Measurements from ENCODE around the gene SMPD2. TPM values are rescaled to one million over a fixed set of nuclear protein-coding genes. Genes with fewer than 3 reads are reported as not detected.
A peak's percentile ranks its signal among the peaks of the same experiment; 100 is the strongest.
"Not testable (repeated sequence)": the region's sequence is repeated elsewhere in the genome, so short reads cannot be mapped to it uniquely, and the experiment has no call there.

SMPD2 gene
- total RNA-seq, 4 donors from 2014 or later = 21.8 to 34.5 (median 28.1) TPM

GRCh38 chr6:109456710-109457561 is 16.4 kb downstream of the SMPD2 start:
- Histone ChIP-seq H3K27me3 (no peaks in the 10 kb centered on the region), H3K4me3 (peak overlapping the region; percentile 56), H3K36me3 (peaks cover 10% of the 10 kb centered on the region), H3K4me1 (peaks cover 49% of the 10 kb centered on the region), H3K27ac (peak overlapping the region; percentile 70), H3K9me3 (no peaks in the 10 kb centered on the region)
- TF ChIP-seq EP300 (IDR thresholded peaks at IDR 0.05) = no peak
- peak in 1 of 2 donors; percentile 87 for DNase-seq (ENCODE audit: low spot score in 2 of 2)
- 21% methylated on average over 16 of the region's 16 CpGs for WGBS

GRCh38 chr6:109457562-109457996 is 17.1 kb downstream of the SMPD2 start:
- Histone ChIP-seq H3K27me3 (no peaks in the 10 kb centered on the region), H3K36me3 (peaks cover 4% of the 10 kb centered on the region), H3K27ac (peak overlapping the region; percentile 70), H3K4me3 (no peak overlapping the region), H3K4me1 (peaks cover 49% of the 10 kb centered on the region), H3K9me3 (no peaks in the 10 kb centered on the region)
- WGBS = 47% methylated on average over 6 of the region's 6 CpGs
- DNase-seq (ENCODE audit: low spot score in 2 of 2) = no peak
- TF ChIP-seq CTCF (IDR thresholded peaks at IDR 0.05) (no peak), POLR2A (IDR thresholded peaks at IDR 0.05) (no peak), POLR2AphosphoS5 (IDR thresholded peaks at IDR 0.05) (no peak), EP300 (IDR thresholded peaks at IDR 0.05) (no peak)

GRCh38 chr6:109458774-109459531 is 18.4 kb downstream of the SMPD2 start:
- H3K27me3 ChIP-seq = no peaks in the 10 kb centered on the region
- H3K36me3 ChIP-seq = peaks cover 8% of the 10 kb centered on the region
- TF ChIP-seq EP300 (IDR thresholded peaks at IDR 0.05) (no peak), CTCF (IDR thresholded peaks at IDR 0.05) (no peak)
- peaks cover 41% of the 10 kb centered on the region for H3K4me1 ChIP-seq
- no peaks in the 10 kb centered on the region for H3K9me3 ChIP-seq
- 77% methylated on average over 5 of the region's 5 CpGs for WGBS
- no peak overlapping the region for H3K27ac ChIP-seq
- no peak for DNase-seq (ENCODE audit: low spot score in 2 of 2)
- H3K4me3 ChIP-seq = no peak overlapping the region

- 88% methylated on average over 3 of the region's 3 CpGs for WGBS
- Histone ChIP-seq H3K27ac (no peak overlapping the region), H3K36me3 (peaks cover 19% of the 10 kb centered on the region), H3K9me3 (no peaks in the 10 kb centered on the region), H3K27me3 (no peaks in the 10 kb centered on the region), H3K4me1 (peaks cover 28% of the 10 kb centered on the region), H3K4me3 (no peak overlapping the region)
- TF ChIP-seq POLR2AphosphoS5 (IDR thresholded peaks at IDR 0.05) (no peak), CTCF (IDR thresholded peaks at IDR 0.05) (no peak), POLR2A (IDR thresholded peaks at IDR 0.05) (no peak), EP300 (IDR thresholded peaks at IDR 0.05) (no peak)
- DNase-seq (ENCODE audit: low spot score in 2 of 2) = no peak
Observed at GRCh38 chr6:109460161-109460829, 19.8 kb downstream of the SMPD2 start.

GRCh38 chr6:109461205-109461604 is 20.7 kb downstream of the SMPD2 start:
- not testable (repeated sequence) for DNase-seq (ENCODE audit: low spot score in 2 of 2); H3K4me3 ChIP-seq; H3K27ac ChIP-seq; H3K9me3 ChIP-seq; H3K27me3 ChIP-seq
- H3K4me1 ChIP-seq = peaks cover 27% of the 10 kb centered on the region
- 93% methylated on average over 1 of the region's 1 CpG for WGBS
- peaks cover 28% of the 10 kb centered on the region for H3K36me3 ChIP-seq
